Spinal cord (tissue), 10 donors: ENCODE measurements around the gene GMDS. TPM values are rescaled to one million over a fixed set of nuclear protein-coding genes. Genes with fewer than 3 reads are reported as not detected.
A peak's percentile ranks its signal among the peaks of the same experiment; 100 is the strongest.

Source experiments
- DNase-seq, 6 donors: peaks; one replicate each; pipeline versions ENCODE4 v3.0.0 to v3.0.0-alpha.2; 2013 to 2015; ENCODE audit warnings: low spot score in 6 of 6, low read depth in 4 of 6
- H3K27ac ChIP-seq: one replicate; pipeline ENCODE4 v1.5.1; 2013; ENCODE audit warnings: low read depth, low read length, control low read depth
- H3K27me3 ChIP-seq: one replicate; pipeline ENCODE4 v1.6.1; 2013; ENCODE audit warnings: low read length; ENCODE audit not compliant: control insufficient read depth, insufficient read depth
- H3K36me3 ChIP-seq: one replicate; pipeline ENCODE4 v1.6.1; 2013; ENCODE audit warnings: low read length; ENCODE audit not compliant: control insufficient read depth, insufficient read depth
- H3K4me1 ChIP-seq: one replicate; pipeline ENCODE4 v1.6.1; 2013; ENCODE audit warnings: low read length; ENCODE audit not compliant: control insufficient read depth, insufficient read depth
- H3K4me3 ChIP-seq: one replicate; pipeline ENCODE4 v1.5.1; 2013; ENCODE audit warnings: low read depth, low read length, control low read depth
- H3K9me3 ChIP-seq: one replicate; pipeline ENCODE4 v1.6.1; 2013; ENCODE audit warnings: low read length; ENCODE audit not compliant: control insufficient read depth, insufficient read depth
- WGBS: methylation state at CpG from one replicate; pipeline ENCODE4 v1.1.5; 2013; ENCODE audit warnings: missing lambda C conversion rate; ENCODE audit not compliant: insufficient coverage; 5-methylcytosine and 5-hydroxymethylcytosine counted together
- polyA plus RNA-seq, 2 donors: library from polyadenylated mRNA; unstranded; fragments of 120-200 nt; gene quantifications; one replicate each; pipeline ENCODE4 v1.2.1, GENCODE V29; 2013; ENCODE audit not compliant: insufficient read length in 2 of 2
- total RNA-seq, 2 donors: library from RNA; depleted of rRNA in 1 of 2; stranded (reverse); fragments of 120-200 nt in 1 of 2; fragments of >200 nt in 1 of 2; gene quantifications; one replicate each; pipeline versions ENCODE4 v1.2.3 to v1.2.4, GENCODE V29; 2013 to 2014
- donor health status: healthy.

Gene GMDS
- total and polyA plus RNA-seq, 4 donors: 35.3 to 87.4 (median 49.6) TPM

DNA sequence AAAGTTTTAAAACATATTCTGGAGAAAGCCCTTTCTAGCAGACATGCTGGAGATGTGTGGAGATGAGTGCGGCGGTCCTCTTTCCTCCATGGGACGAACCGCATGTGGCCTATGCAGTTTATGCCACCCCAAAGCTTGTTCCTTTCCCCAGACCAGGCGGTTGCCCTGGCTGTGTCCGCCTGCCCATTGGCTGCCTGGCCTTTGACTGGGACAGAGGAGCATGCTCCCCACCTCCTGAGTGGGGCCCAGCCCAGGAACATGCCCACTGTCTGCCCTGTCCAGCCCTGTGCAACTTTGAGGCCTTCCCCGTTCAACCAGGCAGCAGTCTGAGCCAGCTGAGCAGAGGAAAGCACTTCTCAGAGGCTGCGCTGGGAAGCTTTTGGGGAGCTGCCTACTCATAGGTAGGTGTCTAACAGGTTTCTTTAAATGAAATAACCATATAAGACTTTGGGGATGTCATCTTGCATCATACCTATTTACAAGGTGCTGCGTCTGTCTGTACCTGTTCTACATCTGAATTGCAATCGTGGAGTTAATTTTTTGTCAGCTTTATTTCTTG lies 615.1 kb downstream of the GMDS start:
- Histone ChIP-seq H3K27ac (no peak overlapping the region), H3K36me3 (no peaks in the 10 kb centered on the region), H3K27me3 (peaks cover 61% of the 10 kb centered on the region), H3K9me3 (no peaks in the 10 kb centered on the region), H3K4me1 (peaks cover 4% of the 10 kb centered on the region), H3K4me3 (no peak overlapping the region)
- no peak for DNase-seq
- WGBS: 96% methylated on average over 4 of the region's 10 CpGs

DNA sequence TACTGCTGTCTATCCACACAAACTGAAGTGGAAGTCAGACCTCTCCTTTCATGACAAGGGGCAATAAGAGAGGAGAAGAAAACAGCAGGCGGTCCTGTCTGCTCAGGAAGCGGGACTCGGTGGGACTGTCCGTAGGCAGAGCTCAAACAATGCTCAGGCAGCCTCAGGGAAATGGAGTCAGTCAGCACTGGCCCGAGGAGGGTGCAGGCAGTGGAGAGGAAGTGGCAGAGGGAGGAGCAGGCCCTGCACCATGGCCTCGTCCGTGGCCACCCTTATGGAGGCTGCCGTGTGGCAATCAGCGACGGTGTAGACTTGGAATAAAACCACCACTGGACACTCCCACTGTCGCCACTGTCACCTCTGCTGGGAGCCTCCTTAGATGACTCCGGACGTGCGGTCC lies 616.1 kb downstream of the GMDS start:
- Histone ChIP-seq H3K9me3 (no peaks in the 10 kb centered on the region), H3K4me3 (no peak overlapping the region), H3K27me3 (peaks cover 70% of the 10 kb centered on the region), H3K36me3 (no peaks in the 10 kb centered on the region), H3K4me1 (peaks cover 14% of the 10 kb centered on the region), H3K27ac (peak overlapping the region; percentile 93)
- DNase-seq: no peak
- WGBS: 71% methylated on average over 12 of the region's 14 CpGs

DNA sequence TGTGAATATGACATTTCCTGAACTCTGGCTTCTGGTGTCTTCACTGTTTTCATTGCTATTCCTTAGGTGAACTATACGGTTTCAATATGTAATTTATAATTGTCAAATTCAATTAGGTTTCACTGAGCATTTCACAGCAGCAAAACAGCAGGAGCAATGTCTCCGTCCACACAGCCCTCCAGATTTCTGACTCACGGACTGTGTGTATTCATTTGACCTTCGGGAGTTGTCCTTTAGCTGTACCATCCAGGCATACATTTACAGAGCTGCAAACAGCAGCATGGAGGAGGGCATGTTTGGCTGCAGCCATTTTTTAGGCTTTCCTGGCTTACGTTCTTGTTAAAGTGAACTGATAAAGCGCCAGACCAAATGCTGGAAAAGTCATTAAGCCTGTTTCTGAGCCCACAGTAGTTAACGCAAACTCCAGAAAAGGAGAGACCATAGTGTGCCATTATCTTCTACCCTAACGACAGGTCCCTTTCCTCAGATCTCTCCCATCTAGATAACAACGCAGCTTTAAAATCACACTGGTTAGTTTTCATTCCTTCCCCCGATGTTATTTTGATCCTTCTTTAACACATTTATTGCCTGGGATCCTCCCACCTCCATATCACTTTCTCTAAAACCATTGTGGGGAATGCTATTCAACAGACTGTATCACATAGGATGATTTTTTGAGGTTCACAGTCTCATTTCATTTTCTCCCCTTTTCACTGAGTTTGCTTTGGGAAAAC lies 617.4 kb downstream of the GMDS start:
- H3K27me3 ChIP-seq: peaks cover 81% of the 10 kb centered on the region
- H3K4me1 ChIP-seq: peaks cover 17% of the 10 kb centered on the region
- peak overlapping the region; percentile 93 for H3K27ac ChIP-seq
- H3K9me3 ChIP-seq: no peaks in the 10 kb centered on the region
- H3K36me3 ChIP-seq: no peaks in the 10 kb centered on the region
- no peak overlapping the region for H3K4me3 ChIP-seq
- DNase-seq: peak in 1 of 6 donors; percentile 20
- WGBS: 30% methylated on average over 8 of the region's 10 CpGs

DNA sequence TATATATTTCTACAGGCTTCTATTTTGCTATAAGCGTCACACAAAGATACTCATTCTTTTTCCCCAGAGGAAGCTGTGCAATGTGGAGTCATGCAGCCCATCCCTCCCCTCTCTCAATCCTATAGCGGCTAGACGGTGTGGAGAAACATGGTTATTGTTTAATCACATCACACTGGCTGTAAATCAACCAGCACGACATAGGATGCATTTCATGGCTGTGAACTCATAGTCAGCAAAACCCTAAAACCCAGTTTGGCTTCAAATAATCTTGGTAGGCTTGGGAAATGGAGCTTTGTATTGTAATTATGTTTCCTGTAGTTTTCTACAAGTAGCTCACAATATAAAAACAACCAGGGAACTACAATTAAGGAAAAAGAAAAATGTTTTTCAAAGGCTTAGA lies 618.9 kb downstream of the GMDS start:
- H3K27ac ChIP-seq: peak overlapping the region; percentile 93

DNA sequence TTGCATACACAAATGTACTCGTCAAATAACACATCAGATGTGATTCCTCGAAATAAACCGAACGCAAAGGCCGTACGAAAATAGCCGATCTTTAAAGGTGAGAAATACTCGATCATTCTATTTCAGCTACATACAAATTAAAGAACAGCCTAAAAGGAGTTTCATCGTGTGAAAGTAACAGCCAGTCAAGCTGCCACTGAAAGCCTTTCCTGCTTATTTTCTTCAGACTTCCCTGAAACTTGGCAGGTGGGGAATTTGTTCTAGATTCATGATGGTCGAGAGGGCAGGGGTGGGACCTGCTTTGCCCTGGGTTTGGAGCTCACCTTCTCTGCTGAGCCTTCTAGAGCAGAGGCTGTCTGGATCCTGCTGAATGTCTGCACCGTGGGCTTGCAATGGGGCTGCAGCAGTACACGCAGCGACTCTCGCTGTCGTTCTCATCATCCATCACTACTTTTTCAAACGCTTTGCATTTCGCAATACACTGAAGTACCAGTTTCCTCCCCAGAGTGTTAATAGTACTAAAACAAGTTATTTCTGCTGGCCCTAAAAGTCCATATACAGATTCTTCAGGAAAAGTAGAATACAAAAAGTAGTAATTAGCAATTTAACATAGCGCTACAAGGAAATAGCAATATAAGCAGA lies 619.5 kb downstream of the GMDS start:
- peak in 1 of 6 donors; percentile 48 for DNase-seq
- H3K36me3 ChIP-seq: no peaks in the 10 kb centered on the region
- H3K27me3 ChIP-seq: peaks cover 97% of the 10 kb centered on the region
- H3K4me1 ChIP-seq: peaks cover 17% of the 10 kb centered on the region
- no peaks in the 10 kb centered on the region for H3K9me3 ChIP-seq
- peak overlapping the region; percentile 52 for H3K4me3 ChIP-seq
- peak overlapping the region; percentile 93 for H3K27ac ChIP-seq
- 20% methylated on average over 10 of the region's 18 CpGs for WGBS

More for the DNA sequence above, 618.9 kb downstream of the GMDS start:
- Histone ChIP-seq H3K36me3 (no peaks in the 10 kb centered on the region), H3K4me3 (peak overlapping the region; percentile 52), H3K27me3 (peaks cover 91% of the 10 kb centered on the region), H3K4me1 (peaks cover 17% of the 10 kb centered on the region), H3K9me3 (no peaks in the 10 kb centered on the region)
- peak in 1 of 6 donors; percentile 25 for DNase-seq
- WGBS: 18% methylated on average over 2 of the region's 4 CpGs

DNA sequence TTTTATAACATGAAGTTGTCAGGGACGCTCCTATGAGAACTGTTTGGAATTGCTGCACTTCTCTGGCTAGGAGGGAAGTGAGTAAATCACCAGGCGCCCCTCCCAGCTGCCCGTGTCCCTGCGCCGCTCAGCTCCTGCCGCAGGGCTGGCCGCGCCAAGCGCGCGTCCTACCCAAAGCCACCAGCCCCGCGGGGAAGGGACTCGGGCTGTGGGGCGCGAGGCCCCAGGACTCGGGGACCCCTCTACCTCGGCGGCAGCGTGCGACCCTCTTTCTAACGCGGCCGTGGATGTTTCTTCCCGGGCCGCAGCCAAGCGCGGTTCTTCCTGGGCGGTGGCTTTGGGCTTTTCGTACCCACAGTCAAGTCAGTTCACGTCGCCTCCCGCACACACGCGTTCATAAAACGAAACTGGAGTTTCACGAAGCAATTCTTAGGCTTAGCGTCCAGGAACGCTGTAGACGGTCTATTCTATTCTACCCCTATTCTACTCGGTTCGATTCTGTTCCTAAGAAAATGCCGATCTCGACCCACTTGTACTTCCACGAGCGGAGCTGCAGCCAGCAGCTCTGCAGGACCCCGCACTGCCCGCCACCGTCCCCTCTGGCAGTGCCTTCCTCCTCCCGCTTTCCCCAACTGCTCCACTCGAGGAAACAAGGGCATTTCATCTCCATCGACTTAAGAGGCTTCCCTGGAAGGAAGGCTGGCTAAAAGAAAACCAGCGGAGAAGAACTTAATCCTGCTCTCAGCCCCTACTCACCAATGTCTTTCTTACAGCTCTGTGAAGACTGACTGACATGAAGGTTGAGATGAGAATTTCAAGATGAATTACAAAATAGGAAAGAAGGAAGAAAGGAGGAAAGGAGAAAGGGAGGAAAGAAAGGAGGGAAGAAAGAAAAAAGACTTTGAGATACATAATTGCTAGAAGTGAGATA lies 620.3 kb downstream of the GMDS start:
- Histone ChIP-seq H3K4me3 (peak overlapping the region; percentile 52), H3K27ac (peak overlapping the region; percentile 93), H3K9me3 (no peaks in the 10 kb centered on the region), H3K27me3 (peaks cover 99% of the 10 kb centered on the region), H3K36me3 (peaks cover 3% of the 10 kb centered on the region), H3K4me1 (peaks cover 24% of the 10 kb centered on the region)
- WGBS: under 1% methylated on average over 52 of the region's 53 CpGs
- DNase-seq: peak in 1 of 6 donors; percentile 59

DNA sequence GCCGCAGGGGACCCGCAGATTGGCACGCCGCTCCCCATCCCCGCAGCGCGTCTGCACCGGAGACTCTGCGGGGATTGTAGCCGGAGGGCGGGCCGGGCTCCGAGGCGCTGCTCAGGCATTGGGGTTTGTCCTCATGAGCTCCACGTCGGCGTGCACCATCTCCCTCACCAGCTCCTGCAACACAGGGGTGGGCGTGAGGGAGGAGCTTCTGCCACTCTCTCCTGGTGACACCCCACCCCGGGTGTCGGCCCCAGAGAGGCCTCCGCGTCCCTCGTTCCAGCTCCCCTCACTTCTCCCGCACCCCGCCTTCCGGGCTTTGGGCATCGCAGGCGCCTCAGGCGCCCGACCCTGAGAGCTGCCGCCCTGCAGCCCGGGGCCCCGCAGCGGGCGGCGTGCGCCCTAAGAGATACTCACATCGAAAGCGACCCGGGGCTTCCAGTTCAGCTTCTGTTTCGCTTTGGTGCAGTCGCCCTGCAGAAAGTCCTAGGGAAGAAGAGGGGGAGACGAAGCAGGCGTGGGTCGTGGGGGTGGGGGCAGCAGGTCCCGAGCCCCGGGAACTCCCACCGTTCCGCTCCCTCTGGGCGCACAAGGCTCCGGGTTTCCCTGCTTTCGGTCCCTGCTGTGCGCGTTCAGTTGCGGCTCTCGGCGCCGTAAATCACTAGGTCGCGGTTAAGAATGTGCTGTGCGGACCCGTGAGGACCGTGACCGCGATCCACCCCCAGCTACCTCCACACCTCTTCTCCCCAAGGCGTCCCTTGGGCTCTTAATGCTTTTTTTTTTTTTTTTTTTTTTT lies 621.2 kb downstream of the GMDS start:
- Histone ChIP-seq H3K27ac (peak overlapping the region; percentile 93), H3K4me3 (peak overlapping the region; percentile 52), H3K36me3 (peaks cover 3% of the 10 kb centered on the region), H3K27me3 (peaks cover 100% of the 10 kb centered on the region), H3K9me3 (no peaks in the 10 kb centered on the region), H3K4me1 (peaks cover 30% of the 10 kb centered on the region)
- 5% methylated on average over 50 of the region's 66 CpGs for whole genome bisulfite sequencing
- DNase-seq: peak in 1 of 6 donors; percentile 58

DNA sequence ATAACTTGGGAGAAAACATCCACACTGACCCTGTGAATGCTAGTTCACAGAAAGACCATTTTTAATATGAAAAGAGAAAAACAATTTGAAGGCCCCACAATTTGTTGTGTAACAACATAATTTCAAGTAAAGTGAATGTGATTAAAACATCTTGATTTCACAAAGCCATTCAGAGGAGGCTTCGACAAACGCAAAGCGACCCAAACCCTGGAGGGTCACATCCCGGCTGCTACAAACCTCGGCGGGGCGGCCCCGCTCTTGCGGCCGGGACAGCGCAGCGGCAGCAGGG lies 621.7 kb downstream of the GMDS start:
- Histone ChIP-seq H3K4me3 (peak overlapping the region; percentile 52), H3K36me3 (peaks cover 3% of the 10 kb centered on the region), H3K9me3 (no peaks in the 10 kb centered on the region), H3K27ac (peak overlapping the region; percentile 93), H3K4me1 (peaks cover 30% of the 10 kb centered on the region), H3K27me3 (peaks cover 100% of the 10 kb centered on the region)
- 13% methylated on average over 12 of the region's 12 CpGs for WGBS
- no peak for DNase-seq
